HFFc6 (cell line): ENCODE measurements around the gene RPP25L. TPM values are rescaled to one million over a fixed set of nuclear protein-coding genes. Genes with fewer than 3 reads are reported as not detected.

Source experiments
- DNase-seq: peaks from one replicate; pipeline ENCODE4 v3.0.0-alpha.2; 2018
- H3K27ac Mint-ChIP-seq: 2 replicates; pipeline ENCODE4 v1.8.0; 2020; ENCODE audit warnings: mild to moderate bottlenecking, mixed read lengths
- H3K27me3 Mint-ChIP-seq: 2 replicates; pipeline ENCODE4 v1.8.0; 2021; ENCODE audit warnings: mild to moderate bottlenecking, moderate library complexity, mixed read lengths; ENCODE audit not compliant: insufficient read depth
- H3K36me3 Mint-ChIP-seq: 2 replicates; pipeline ENCODE4 v1.8.0; 2021; ENCODE audit warnings: low read depth, mixed read lengths
- H3K4me1 Mint-ChIP-seq: 2 replicates; pipeline ENCODE4 v1.8.0; 2020; ENCODE audit warnings: low read depth, mixed read lengths
- H3K4me3 Mint-ChIP-seq: 2 replicates; pipeline ENCODE4 v1.8.0; 2020; ENCODE audit warnings: mild to moderate bottlenecking, moderate library complexity, mixed read lengths
- H3K9me3 Mint-ChIP-seq: 2 replicates; pipeline ENCODE4 v1.8.0; 2020; ENCODE audit warnings: mild to moderate bottlenecking, mixed read lengths
- total RNA-seq, 6 experiments: library from RNA; stranded (reverse); fragmentation: NEBNext Ultra II Directional; extraction: Animal tissue kit (Norgen Biotek cat#: 25700); gene quantifications; 2 replicates in 1 of 6; 3 replicates in 5 of 6; pipeline ENCODE4 v1.2.3, GENCODE V29; 2021
- TF ChIP-seq, protein P1 (sequence below): fragments of 200-600 bp; sonication (generic); IDR thresholded peaks from 2 replicates; pipeline ENCODE4 v1.5.0; 2021; ENCODE audit warnings: antibody characterized with exemption, mild to moderate bottlenecking

The RPP25L gene
- total RNA-seq, 6 experiments from 2014 or later = 16.1 to 22.0 (median 19.6) TPM

DNA sequence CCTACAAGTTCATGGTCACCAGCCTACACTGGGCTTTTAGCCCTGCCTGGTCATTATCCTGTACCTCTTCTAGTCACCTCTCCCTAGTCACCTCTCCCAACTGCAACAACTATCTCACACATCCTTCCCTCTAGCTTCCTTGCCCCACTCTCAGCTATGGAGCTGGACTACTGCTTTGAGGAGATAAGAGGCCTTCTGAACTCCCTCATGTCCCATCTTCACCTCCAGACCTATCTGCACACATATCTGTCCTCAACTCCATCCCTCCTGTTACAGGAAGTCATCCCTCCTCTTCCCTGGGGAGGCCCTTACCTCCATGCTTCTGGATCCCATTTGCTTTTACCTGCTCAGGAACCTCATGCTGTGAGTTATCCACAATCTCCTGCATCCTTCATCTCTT is 5.7 kb downstream of the RPP25L start:
- Mint-ChIP-seq H3K36me3 (no peaks in the 10 kb centered on the region), H3K27me3 (peaks cover 6% of the 10 kb centered on the region), H3K27ac (no peak overlapping the region), H3K4me1 (peaks cover 2% of the 10 kb centered on the region), H3K9me3 (no peaks in the 10 kb centered on the region), H3K4me3 (no peak overlapping the region)
- TF ChIP-seq, protein P1, sequence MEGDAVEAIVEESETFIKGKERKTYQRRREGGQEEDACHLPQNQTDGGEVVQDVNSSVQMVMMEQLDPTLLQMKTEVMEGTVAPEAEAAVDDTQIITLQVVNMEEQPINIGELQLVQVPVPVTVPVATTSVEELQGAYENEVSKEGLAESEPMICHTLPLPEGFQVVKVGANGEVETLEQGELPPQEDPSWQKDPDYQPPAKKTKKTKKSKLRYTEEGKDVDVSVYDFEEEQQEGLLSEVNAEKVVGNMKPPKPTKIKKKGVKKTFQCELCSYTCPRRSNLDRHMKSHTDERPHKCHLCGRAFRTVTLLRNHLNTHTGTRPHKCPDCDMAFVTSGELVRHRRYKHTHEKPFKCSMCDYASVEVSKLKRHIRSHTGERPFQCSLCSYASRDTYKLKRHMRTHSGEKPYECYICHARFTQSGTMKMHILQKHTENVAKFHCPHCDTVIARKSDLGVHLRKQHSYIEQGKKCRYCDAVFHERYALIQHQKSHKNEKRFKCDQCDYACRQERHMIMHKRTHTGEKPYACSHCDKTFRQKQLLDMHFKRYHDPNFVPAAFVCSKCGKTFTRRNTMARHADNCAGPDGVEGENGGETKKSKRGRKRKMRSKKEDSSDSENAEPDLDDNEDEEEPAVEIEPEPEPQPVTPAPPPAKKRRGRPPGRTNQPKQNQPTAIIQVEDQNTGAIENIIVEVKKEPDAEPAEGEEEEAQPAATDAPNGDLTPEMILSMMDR = no peak
- no peak for DNase-seq

DNA sequence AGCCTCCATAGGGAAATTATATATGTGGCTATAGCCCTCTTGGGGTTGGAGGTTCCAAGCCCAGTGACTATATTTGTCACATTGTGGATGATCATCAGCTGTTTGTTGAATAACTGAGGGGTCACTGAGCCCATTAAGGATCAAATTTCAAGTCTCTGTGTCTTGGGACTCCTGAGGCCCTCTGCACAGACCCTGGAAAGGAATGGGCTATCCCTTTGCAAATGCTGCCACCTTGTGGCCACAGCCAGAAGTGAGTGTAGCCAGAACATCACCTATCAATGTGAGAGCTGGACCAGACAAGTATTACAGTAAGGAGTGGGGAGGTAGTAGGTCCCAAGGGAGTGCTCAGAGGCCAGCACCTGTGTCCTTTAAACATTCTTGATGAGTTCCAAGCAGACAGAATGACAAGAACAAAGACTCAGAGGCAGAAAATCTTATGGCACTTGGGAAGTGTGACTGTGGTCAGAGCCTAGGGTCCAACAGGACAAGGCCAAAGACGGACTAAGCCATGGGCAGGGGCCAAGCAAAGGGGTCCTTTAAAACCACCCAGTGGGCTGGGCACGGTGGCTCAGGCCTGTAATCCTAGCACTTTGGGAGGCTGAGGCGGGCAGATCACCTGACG is 8.2 kb downstream of the RPP25L start:
- H3K36me3 Mint-ChIP-seq = no peaks in the 10 kb centered on the region
- no peaks in the 10 kb centered on the region for H3K9me3 Mint-ChIP-seq
- H3K27ac Mint-ChIP-seq = no peak overlapping the region
- no peaks in the 10 kb centered on the region for H3K4me1 Mint-ChIP-seq
- peaks cover 19% of the 10 kb centered on the region for H3K27me3 Mint-ChIP-seq
- DNase-seq = peak; percentile 60
- H3K4me3 Mint-ChIP-seq = no peak overlapping the region
- TF ChIP-seq, protein P1 = peak; percentile 98

- Mint-ChIP-seq H3K9me3 (no peaks in the 10 kb centered on the region), H3K27ac (no peak overlapping the region), H3K4me3 (no peak overlapping the region), H3K4me1 (no peaks in the 10 kb centered on the region), H3K27me3 (peaks cover 27% of the 10 kb centered on the region), H3K36me3 (no peaks in the 10 kb centered on the region)
- TF ChIP-seq, protein P1 = no peak
- DNase-seq = no peak
These were observed 9.8 kb downstream of the RPP25L start for GRCh38 chr9:34601937-34602573.

DNA sequence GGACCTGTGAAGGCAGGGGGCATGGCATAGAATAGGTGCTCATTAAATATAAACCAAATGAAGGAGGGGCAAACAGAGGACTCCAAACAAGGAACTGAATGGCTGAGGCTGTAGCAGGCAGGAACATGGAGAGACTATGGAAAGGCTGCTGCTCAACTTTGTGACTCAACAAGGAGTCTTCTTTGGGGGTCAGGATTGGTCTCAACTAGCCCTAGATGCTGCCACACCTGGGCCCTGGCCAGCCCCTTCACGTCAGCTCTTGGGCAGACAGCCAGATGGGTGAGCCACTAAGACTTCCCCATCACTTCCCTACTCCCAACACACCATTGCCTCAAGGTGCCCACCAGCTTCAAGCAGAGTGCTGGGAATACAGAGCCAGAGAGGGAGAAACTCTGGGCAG is 11.0 kb downstream of the RPP25L start:
- no peaks in the 10 kb centered on the region for H3K4me1 Mint-ChIP-seq
- H3K27me3 Mint-ChIP-seq = peaks cover 35% of the 10 kb centered on the region
- TF ChIP-seq, protein P1 = no peak
- DNase-seq = no peak
- no peak overlapping the region for H3K4me3 Mint-ChIP-seq
- no peak overlapping the region for H3K27ac Mint-ChIP-seq
- no peaks in the 10 kb centered on the region for H3K9me3 Mint-ChIP-seq
- no peaks in the 10 kb centered on the region for H3K36me3 Mint-ChIP-seq

- H3K27me3 Mint-ChIP-seq = peaks cover 31% of the 10 kb centered on the region
- TF ChIP-seq, protein P1 = no peak
- H3K4me3 Mint-ChIP-seq = no peak overlapping the region
- no peaks in the 10 kb centered on the region for H3K36me3 Mint-ChIP-seq
- DNase-seq = no peak
- no peaks in the 10 kb centered on the region for H3K4me1 Mint-ChIP-seq
- H3K9me3 Mint-ChIP-seq = no peaks in the 10 kb centered on the region
- no peak overlapping the region for H3K27ac Mint-ChIP-seq
These were observed 12.4 kb downstream of the RPP25L start for GRCh38 chr9:34599546-34599945.
